GM21381 (cell line): ENCODE measurements around the gene C2CD2L.
"Not testable (repeated sequence)": the region's sequence is repeated elsewhere in the genome, so short reads cannot be mapped to it uniquely, and the experiment has no call there.

Experiments
- ATAC-seq: cut with Tn5 transposase; IDR thresholded peaks from one replicate; pipeline ENCODE4 v1.9.1; 2021; ENCODE audit warnings: mild to moderate bottlenecking, moderate library complexity; ENCODE audit not compliant: unreplicated experiment

The C2CD2L gene

GRCh38 chr11:119106564-119107537 is at the start of gene C2CD2L:
C2CD2L (plus strand) TSS chr11:119107344; CDS start chr11:119107742, 398 bp downstream.
- ATAC-seq = peak; percentile 74

DNA sequence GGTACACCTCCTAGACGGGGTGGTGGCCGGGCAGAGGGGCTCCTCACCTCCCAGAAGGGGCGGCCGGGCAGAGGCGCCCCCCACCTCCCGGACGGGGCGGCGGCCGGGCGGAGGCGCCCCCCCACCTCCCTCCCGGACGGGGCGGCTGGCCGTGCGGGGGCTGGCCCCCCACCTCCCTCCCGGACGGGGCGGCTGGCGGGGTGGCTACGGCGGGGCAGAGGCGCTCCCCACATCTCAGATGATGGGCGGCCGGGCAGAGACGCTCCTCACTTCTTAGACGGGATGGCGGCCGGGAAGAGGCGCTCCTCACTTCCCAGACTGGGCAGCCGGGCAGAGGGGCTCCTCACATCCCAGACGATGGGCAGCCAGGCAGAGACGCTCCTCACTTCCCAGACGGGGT is 48.0 kb upstream of the C2CD2L start:
- ATAC-seq = not testable (repeated sequence)

- no peak for ATAC-seq
These were observed 45.9 kb upstream of the C2CD2L start for GRCh38 chr11:119061256-119061655.

DNA sequence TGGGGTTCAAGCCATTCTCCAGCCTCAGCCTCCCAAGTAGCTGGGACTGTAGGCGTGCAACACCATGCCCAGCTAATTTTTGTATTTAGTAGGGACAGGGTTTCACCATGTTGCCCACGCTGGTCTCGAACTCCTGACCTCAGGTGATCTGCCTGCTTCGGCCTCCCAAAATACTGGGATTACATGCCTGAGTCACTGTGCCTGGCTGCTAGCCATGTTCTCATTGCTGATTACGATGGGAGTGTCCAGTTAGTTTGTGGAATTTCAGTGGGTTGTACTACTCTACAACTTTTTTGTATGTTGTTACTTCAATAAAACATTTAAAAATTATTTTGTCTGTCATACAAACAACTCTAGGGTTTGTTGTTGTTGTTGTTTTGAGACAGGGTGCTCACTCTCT is 44.4 kb upstream of the C2CD2L start:
- ATAC-seq = no peak

DNA sequence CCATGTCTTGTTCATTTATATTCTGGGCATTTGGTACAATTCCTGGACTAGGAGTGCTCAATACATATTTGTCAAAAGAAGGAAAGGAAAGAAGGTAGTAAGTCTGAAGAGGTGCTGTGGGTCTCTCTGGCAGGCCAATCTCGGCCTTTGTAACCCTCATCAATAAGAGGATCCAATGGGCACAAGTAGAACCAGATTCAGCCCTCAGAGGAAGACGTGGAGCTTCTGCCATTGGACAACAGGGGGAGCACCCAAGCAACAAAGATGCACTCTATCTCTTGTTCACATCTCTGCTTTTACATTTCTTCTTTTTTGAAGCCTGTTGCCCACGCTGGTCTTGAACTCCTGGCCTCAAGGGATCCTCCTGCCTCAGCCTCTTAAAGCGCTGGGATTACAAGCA is 41.8 kb upstream of the C2CD2L start:
- ATAC-seq = no peak

DNA sequence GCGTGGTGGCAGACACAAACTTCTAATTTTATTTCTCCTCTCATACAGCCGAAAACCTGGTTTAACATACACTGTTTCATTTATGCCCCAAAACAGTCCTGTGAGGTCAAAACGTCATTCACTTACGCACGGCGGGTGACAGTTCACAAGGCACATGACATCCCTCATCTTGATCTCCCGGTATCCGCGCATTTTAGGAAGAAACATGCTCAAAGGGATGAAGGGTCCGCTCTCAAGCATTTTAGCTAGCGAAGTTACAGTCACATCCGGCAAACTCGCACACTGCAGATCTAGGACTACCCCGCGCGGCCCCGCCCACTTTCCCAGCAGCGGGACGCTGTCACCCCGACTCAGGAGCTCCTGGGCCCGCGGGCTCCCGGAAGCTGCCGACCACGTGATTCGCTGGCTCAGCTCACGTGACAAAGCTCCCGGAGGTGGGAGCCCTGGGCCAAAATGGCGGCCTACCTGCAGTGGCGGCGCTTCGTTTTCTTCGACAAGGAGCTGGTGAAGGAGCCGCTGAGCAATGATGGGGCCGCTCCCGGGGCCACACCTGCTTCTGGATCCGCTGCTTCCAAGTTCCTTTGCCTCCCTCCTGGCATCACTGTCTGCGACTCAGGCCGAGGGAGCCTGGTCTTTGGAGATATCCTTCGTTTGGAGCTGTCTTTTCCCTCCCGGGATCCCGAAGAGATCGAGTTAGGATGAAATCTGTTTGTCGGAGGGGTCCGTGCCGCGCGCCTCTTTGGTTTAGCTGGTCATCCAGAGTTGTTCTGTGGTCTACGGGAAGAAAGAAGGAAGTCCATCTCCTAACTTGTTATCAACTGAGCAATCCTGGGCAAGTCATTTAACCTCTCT is 39.5 kb upstream of the C2CD2L start, which contains the start of gene VPS11:
TSS of gene VPS11 (plus strand) at position 448 of the 852 bp plus-strand sequence. CDS start at position 454, 6 bp downstream.
- peak; percentile 95 for ATAC-seq

DNA sequence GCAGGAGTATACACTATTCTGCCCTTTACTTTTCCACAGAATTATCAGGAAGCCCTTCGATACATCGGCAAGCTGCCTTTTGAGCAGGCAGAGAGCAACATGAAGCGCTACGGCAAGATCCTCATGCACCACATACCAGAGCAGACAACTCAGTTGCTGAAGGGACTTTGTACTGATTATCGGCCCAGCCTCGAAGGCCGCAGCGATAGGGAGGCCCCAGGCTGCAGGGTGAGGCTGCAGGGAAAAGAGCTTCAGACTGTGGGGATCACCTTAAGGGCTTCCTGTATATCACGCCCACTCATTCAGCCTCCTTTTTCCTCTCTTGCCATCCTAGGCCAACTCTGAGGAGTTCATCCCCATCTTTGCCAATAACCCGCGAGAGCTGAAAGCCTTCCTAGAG is 29.3 kb upstream of the C2CD2L start:
- ATAC-seq = no peak

GRCh38 chr11:119078675-119079420 is 28.3 kb upstream of the C2CD2L start:
- ATAC-seq = no peak

DNA sequence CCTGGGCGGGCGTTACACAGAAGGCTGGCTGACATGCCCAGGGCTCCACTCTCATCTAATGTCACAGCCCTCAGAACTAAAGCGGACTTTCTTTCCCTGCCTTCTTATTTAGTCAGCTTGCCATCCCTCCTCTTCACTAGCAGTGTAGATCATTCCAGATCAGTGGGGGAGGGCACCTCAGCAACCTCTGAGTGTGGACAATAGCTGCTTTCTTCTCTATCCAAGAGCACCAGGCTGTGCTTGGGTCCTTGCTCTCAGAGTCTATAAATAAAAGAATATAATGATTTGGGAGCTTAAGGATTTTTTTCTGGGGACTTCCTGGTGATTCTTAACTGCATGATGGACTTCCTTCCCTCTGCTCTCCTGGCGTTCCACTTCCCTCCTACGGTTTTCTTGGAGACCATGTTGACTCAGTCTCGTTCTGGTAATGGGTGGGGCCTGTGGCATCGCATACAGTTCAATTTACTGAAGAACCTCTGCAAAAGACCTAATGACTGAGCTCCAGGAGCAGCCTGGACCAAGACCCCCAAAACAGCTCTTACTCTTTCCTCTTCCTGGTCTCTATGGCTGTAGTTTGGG is 25.4 kb upstream of the C2CD2L start:
- no peak for ATAC-seq

GRCh38 chr11:119084663-119085436 is 22.3 kb upstream of the C2CD2L start, which contains the start of gene HMBS:
HMBS (plus strand) TSS chr11:119084881; CDS start chr11:119085034, 153 bp downstream.
- peak; percentile 88 for ATAC-seq

GRCh38 chr11:119085437-119085847 is 21.7 kb upstream of the C2CD2L start:
- ATAC-seq = peak; percentile 7

DNA sequence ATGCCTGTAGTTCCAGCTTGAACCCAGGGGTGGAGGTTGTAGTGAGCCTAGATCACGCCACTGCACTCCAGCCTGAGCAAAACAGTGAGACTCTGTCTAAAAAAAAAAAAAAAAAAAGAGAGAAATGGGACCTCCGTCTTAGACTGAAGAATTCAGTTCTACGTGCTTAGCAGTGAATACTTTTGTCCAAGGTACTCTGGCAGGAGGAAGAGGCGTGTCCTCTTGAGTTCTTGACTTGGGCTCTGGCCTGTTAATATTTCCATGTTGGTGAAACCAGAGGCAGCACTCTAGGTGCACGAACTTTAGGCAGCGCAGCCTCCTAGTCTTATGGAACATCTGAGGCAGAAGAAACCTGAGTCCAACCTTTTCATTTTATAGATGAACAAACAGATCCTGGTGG is 20.0 kb upstream of the C2CD2L start:
- ATAC-seq = no peak

DNA sequence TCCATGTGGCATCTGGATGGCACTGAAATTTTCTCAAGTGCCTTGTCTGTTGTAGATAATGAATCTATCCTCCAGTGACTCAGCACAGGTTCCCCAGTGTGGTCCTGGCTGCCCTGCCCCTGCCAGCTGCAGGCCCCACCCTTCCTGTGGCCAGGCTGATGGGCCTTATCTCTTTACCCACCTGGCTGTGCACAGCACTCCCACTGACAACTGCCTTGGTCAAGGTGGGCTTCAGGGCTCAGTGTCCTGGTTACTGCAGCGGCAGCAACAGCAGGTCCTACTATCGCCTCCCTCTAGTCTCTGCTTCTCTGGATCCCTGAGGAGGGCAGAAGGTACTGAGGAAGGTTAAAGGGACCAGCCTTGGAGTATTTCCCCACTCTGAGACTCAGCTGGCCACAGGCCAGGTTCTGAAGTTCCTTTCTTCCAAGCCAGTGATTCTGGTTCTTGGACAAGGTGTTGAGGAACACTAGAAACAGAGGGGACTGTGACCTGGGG is 19.4 kb upstream of the C2CD2L start:
- ATAC-seq = no peak

DNA sequence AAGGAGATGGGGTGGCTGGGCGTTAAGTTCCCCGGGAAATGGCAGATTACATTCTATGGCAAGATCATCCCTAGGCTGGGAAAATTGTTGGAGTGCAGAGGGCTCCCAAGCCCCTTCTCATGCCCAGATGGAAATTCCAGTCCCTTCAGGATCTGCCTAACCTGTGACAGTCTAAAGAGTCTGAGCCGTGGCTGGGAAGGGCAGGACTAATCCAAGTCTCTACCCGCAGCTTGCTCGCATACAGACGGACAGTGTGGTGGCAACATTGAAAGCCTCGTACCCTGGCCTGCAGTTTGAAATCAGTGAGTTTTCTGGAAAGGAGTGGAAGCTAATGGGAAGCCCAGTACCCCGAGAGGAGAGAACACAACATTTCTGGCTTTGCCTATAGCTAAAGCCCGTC is 18.7 kb upstream of the C2CD2L start:
- no peak for ATAC-seq

GRCh38 chr11:119089319-119089718 is 17.8 kb upstream of the C2CD2L start:
- ATAC-seq = no peak

DNA sequence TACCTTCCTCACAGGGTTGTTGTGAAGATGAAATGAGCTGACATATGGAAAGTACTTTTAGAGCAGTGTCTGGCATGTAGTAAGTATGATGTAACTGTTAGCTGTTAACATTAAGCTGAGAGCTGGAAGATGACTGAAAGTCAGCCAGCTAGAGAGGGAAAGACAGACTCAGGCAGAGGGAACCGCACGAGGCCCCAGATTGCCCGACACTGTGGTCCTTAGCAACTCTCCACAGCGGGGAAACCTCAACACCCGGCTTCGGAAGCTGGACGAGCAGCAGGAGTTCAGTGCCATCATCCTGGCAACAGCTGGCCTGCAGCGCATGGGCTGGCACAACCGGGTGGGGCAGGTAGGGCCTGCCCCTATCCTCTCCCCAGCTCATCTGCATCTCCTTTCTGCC is 16.0 kb upstream of the C2CD2L start:
- no peak for ATAC-seq

GRCh38 chr11:119091966-119092879 is 14.9 kb upstream of the C2CD2L start:
- ATAC-seq = no peak
